ENCODE data around the gene VPS72. TPM values are rescaled to one million over a fixed set of nuclear protein-coding genes. Genes with fewer than 3 reads are reported as not detected.
A peak's percentile ranks its signal among the peaks of the same experiment; 100 is the strongest.

The VPS72 gene
- total and polyA plus RNA-seq, 9 of the 15 experiments (the other 6 are each of a cell fraction or from before 2014, with no cell fraction given): 7.2 to 131 (median 75.7) TPM

- TF ChIP-seq NKRF (IDR thresholded peaks at IDR 0.05; ENCODE audit: borderline replicate concordance) (no peak), FOXP1 (CRISPR knock-in tag; IDR thresholded peaks at IDR 0.05) (no peak)
These were observed 3.9 kb upstream of the VPS72 start (continued) for GRCh38 chr1:151193856-151194255.

DNA sequence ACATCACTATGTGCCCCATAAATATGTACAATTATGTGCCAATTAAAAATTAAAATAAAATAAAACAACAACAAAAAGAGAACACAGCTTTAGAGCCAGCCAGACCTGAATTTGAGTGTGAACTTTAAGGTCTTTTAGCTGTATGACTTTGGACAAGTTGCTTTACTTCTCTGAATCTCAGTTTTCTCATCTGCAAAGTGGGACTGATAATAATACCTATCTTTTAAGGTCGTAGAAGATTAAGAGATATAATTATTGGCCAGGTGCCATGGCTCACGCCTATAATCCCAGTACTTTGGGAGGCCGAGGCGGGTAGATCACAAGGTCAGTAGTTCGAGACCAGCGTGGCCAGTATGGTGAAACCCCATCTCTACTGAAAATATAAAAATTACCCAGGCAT lies 3.3 kb upstream of the VPS72 start:
- no peak overlapping the region for H3K9ac ChIP-seq (ENCODE audit: insufficient read depth in 1 of 2, low read depth in 2 of 2, low read length in 2 of 2)
- TF ChIP-seq CBX3 (IDR thresholded peaks at IDR 0.05; ENCODE audit: borderline replicate concordance in 1 of 2, low read length in 2 of 2): 0 out of 3 replicates have a peak, but pooled peaks of 1 of the 2 experiments have one; percentile 14
- no peak for TF ChIP-seq ZSCAN29 (IDR thresholded peaks at IDR 0.05)
- TF ChIP-seq BCOR (IDR thresholded peaks at IDR 0.05): peak; percentile 88
- TF ChIP-seq NR4A1 (CRISPR knock-in tag; IDR thresholded peaks at IDR 0.05): no peak
- no peak for TF ChIP-seq NR4A1 (tag; IDR thresholded peaks at IDR 0.05)
- TF ChIP-seq RCOR1 (IDR thresholded peaks at IDR 0.05; ENCODE audit: borderline replicate concordance in 1 of 2, low read depth in 2 of 2, low read length in 2 of 2): 0 out of 4 replicates have a peak, but pooled peaks of 1 of the 2 experiments have one; percentile 11
- peak; percentile 86 for TF ChIP-seq ADNP (tag; IDR thresholded peaks at IDR 0.05)
- no peak for TF ChIP-seq SRF (CRISPR knock-in tag; IDR thresholded peaks at IDR 0.05)
- no peak for TF ChIP-seq DPF2 (IDR thresholded peaks at IDR 0.05)
- peak; percentile 50 to 69; a peak in 3 of 4 replicates for TF ChIP-seq KDM1A (IDR thresholded peaks at IDR 0.05)
- no peak for TF ChIP-seq STAG1 (CRISPR knock-in tag; IDR thresholded peaks at IDR 0.05; ENCODE audit: borderline replicate concordance)
- peak; percentile 78 for TF ChIP-seq NFIC (IDR thresholded peaks at IDR 0.05)
- TF ChIP-seq RBM25 (IDR thresholded peaks at IDR 0.05; ENCODE audit: low read depth, low read length, severe bottlenecking): peak; percentile 94
- no peak overlapping the region for H3K4me3 ChIP-seq
- FAIRE-seq (no peak), DNase-seq (ENCODE audit: extremely low read depth in 1 of 4, low spot score in 3 of 4) (no peak), ATAC-seq (no peak)
- peaks cover 17% of the 10 kb centered on the region for H3K79me2 ChIP-seq (ENCODE audit: control insufficient read depth, insufficient read depth, low read length)
- ChIA-PET CTCF (ENCODE audit: low intra/inter-chr PET ratio) (no interaction called here), POLR2A (interaction anchor here (0.6 kb wide), 1 partner anchor 311 kb away, joined by 3 read pairs; no protein-coding TSS in a partner anchor)
- H4K20me1 ChIP-seq (replicated peaks; ENCODE audit: control insufficient read depth, insufficient read depth, low read length): no peaks in the 10 kb centered on the region
- H3K9me1 ChIP-seq (ENCODE audit: control insufficient read depth, insufficient read depth, low read length): no peaks in the 10 kb centered on the region
- in situ Hi-C loops (cut with MboI): no loop called here
- H2AFZ ChIP-seq (ENCODE audit: low read depth, low read length): no peak overlapping the region
- no peaks in the 10 kb centered on the region for H3K9me3 ChIP-seq (replicated peaks; ENCODE audit: control insufficient read depth, insufficient read depth, low read depth, low read length)
- H3K36me3 ChIP-seq (ENCODE audit: control insufficient read depth, insufficient read depth, low read length): no peaks in the 10 kb centered on the region
- H3K4me1 ChIP-seq (replicated peaks in 1 of 2; ENCODE audit: control insufficient read depth in 2 of 2, insufficient read depth in 2 of 2, low read length in 2 of 2): peaks cover 15% of the 10 kb centered on the region in 2 experiments; a peak in 4 of 5 replicates
- no peaks in the 10 kb centered on the region for H3K27me3 ChIP-seq (ENCODE audit: control insufficient read depth in 2 of 2, insufficient read depth in 2 of 2, low read length in 2 of 2)
- intact Hi-C loops (cut with micrococcal nuclease): loop anchor here (5.0 to 10.0 kb wide), 2 partner anchors 191 to 544 kb away; no protein-coding TSS in a partner anchor
- BruUV-seq (replicated peaks): no TSS peak
- 28% methylated on average over 6 of the region's 6 CpGs for WGBS (ENCODE audit: insufficient coverage, low coverage, missing lambda C conversion rate)
- no peak overlapping the region for H3K27ac ChIP-seq (ENCODE audit: extremely low read depth, low read depth, low read length)
- H3K4me2 ChIP-seq (ENCODE audit: insufficient read depth, low read length): no peak overlapping the region

Measured in K562 (cell line).